HG03558 (cell line): Measurements from ENCODE around the gene IFNL1.
A peak's percentile ranks its signal among the peaks of the same experiment; 100 is the strongest.
"Not testable (repeated sequence)": the region's sequence is repeated elsewhere in the genome, so short reads cannot be mapped to it uniquely, and the experiment has no call there.

Experiments
- ATAC-seq: cut with Tn5 transposase; IDR thresholded peaks from one replicate; pipeline ENCODE4 v1.9.1; 2021; ENCODE audit warnings: moderate number of reproducible peaks; ENCODE audit not compliant: unreplicated experiment; ENCODE audit errors: extremely low read depth

The IFNL1 gene

GRCh38 chr19:39328046-39328705 lies 32.0 kb downstream of the IFNL1 start:
- ATAC-seq: no peak

GRCh38 chr19:39329948-39330347 lies 33.7 kb downstream of the IFNL1 start:
- ATAC-seq: no peak

GRCh38 chr19:39332293-39332692 lies 36.1 kb downstream of the IFNL1 start:
- ATAC-seq: no peak

GRCh38 chr19:39332738-39333137 lies 36.5 kb downstream of the IFNL1 start:
- not testable (repeated sequence) for ATAC-seq

GRCh38 chr19:39333507-39333906 lies 37.3 kb downstream of the IFNL1 start:
- ATAC-seq: no peak

GRCh38 chr19:39334444-39334976 lies 38.3 kb downstream of the IFNL1 start:
- no peak for ATAC-seq

GRCh38 chr19:39335168-39335548 lies 39.0 kb downstream of the IFNL1 start:
- ATAC-seq: no peak

GRCh38 chr19:39336483-39336882 lies 40.3 kb downstream of the IFNL1 start:
- no peak for ATAC-seq

GRCh38 chr19:39339674-39340073 lies 43.5 kb downstream of the IFNL1 start:
- no peak for ATAC-seq

- ATAC-seq: not testable (repeated sequence)
Measured at GRCh38 chr19:39340156-39340555, 43.9 kb downstream of the IFNL1 start.

GRCh38 chr19:39341129-39341718 lies 45.0 kb downstream of the IFNL1 start:
- no peak for ATAC-seq

GRCh38 chr19:39341719-39342604 lies 45.8 kb downstream of the IFNL1 start, which contains the start of gene SAMD4B:
Gene SAMD4B, plus strand, starts transcription at chr19:39342421. Its CDS starts 14,473 bp downstream, at chr19:39356894.
- peak; percentile 68 for ATAC-seq

GRCh38 chr19:39342647-39343305 lies 46.6 kb downstream of the IFNL1 start:
- ATAC-seq: no peak

GRCh38 chr19:39345956-39346355 lies 49.7 kb downstream of the IFNL1 start:
- ATAC-seq: no peak

GRCh38 chr19:39347332-39348164 lies 51.3 kb downstream of the IFNL1 start:
- no peak for ATAC-seq
